CD4-positive, alpha-beta T cell (primary cell): ENCODE results near the gene KRTAP10-8. TPM values are rescaled to one million over a fixed set of nuclear protein-coding genes. Genes with fewer than 3 reads are reported as not detected.

ENCODE experiments used
- ATAC-seq: fragments of 200-7000 bp; cut with Tn5 transposase; one replicate; pipeline ENCODE4 v1.10.0; 2022; ENCODE audit warnings: mild to moderate bottlenecking; ENCODE audit not compliant: poor library complexity
- CTCF ChIA-PET: fragments of 350-600 bp; sonication (Branson Sonifier 250); formaldehyde crosslinking; loops from one replicate; lab custom pipeline; 2021; ENCODE audit warnings: antibody characterized with exemption, inconsistent platforms; lab: Charles Lee
- POLR2A ChIA-PET: fragments of 350-600 bp; sonication (Branson Sonifier 250); formaldehyde crosslinking; loops from one replicate; lab custom pipeline; 2021; ENCODE audit warnings: antibody characterized with exemption, inconsistent platforms; lab: Charles Lee
- DNase-seq, 14 experiments: peaks; one replicate each; pipeline ENCODE4 v3.0.0-alpha.2; 2013 to 2020; ENCODE audit warnings: mixed read lengths in 2 of 14
- H3K27ac ChIP-seq, 2 donors: one replicate each; pipeline versions ENCODE4 v1.5.1 to v1.7.0; 2013; ENCODE audit warnings: low read length in 2 of 2, low read depth in 1 of 2, mild to moderate bottlenecking in 1 of 2
- H3K27me3 ChIP-seq, 2 experiments: 1 replicate in 1 of 2; 2 replicates in 1 of 2; pipeline versions ENCODE4 v1.6.1 to v1.7.0; 2013; ENCODE audit warnings: low read length in 2 of 2, control low read depth in 1 of 2, mild to moderate bottlenecking in 1 of 2, moderate library complexity in 1 of 2; ENCODE audit not compliant: insufficient read depth in 2 of 2, control insufficient read depth in 1 of 2
- H3K36me3 ChIP-seq: one replicate; pipeline ENCODE4 v1.6.1; 2013; ENCODE audit warnings: low read length, control low read depth; ENCODE audit not compliant: insufficient read depth
- H3K4me1 ChIP-seq: one replicate; pipeline ENCODE4 v1.6.1; 2013; ENCODE audit warnings: low read length, control low read depth; ENCODE audit not compliant: insufficient read depth
- H3K4me3 ChIP-seq: one replicate; pipeline ENCODE4 v1.5.1; 2013; ENCODE audit warnings: mild to moderate bottlenecking, low read length, moderate library complexity
- H3K9me3 ChIP-seq, 2 experiments: 1 replicate in 1 of 2; 2 replicates in 1 of 2; pipeline versions ENCODE4 v1.6.1 to v1.7.0; 2013; ENCODE audit warnings: low read length in 2 of 2, mild to moderate bottlenecking in 2 of 2, control low read depth in 1 of 2, moderate library complexity in 1 of 2; ENCODE audit not compliant: control insufficient read depth in 1 of 2, insufficient read depth in 1 of 2
- H3K27ac Mint-ChIP-seq: one replicate; pipeline ENCODE4 v1.8.0; 2020; ENCODE audit warnings: mixed read lengths
- H3K27me3 Mint-ChIP-seq: one replicate; pipeline ENCODE4 v1.8.0; 2021; ENCODE audit warnings: mixed read lengths
- H3K36me3 Mint-ChIP-seq: one replicate; pipeline ENCODE4 v1.8.0; 2021; ENCODE audit warnings: low read depth, mixed read lengths
- H3K4me1 Mint-ChIP-seq: one replicate; pipeline ENCODE4 v1.8.0; 2021; ENCODE audit warnings: low read depth, mixed read lengths
- H3K4me3 Mint-ChIP-seq: one replicate; pipeline ENCODE4 v1.8.0; 2020; ENCODE audit warnings: mild to moderate bottlenecking, mixed read lengths
- H3K9me3 Mint-ChIP-seq: one replicate; pipeline ENCODE4 v1.8.0; 2020; ENCODE audit warnings: mixed read lengths
- intact Hi-C, 2 experiments: fragments of 100-400 bp; cut with DNase I in 1 of 2; cut with micrococcal nuclease in 1 of 2; formaldehyde crosslinking; loops; one replicate each; pipeline versions ENCODE4 v1.15.1 to v1.9.0; 2023 to 2025; cut with DNase I, micrococcal nuclease
- total RNA-seq, 174 experiments: library from RNA in 2 of 174; stranded (reverse) in 2 of 174; gene quantifications; one replicate each; pipeline ENCODE4 v1.2.3 and lab custom pipeline; 2021 to 2026
- TF ChIP-seq, protein P1 (sequence below): fragments of 200-600 bp; IDR thresholded peaks from one replicate; pipeline ENCODE4 v1.8.0; 2022; ENCODE audit warnings: antibody characterized with exemption, mild to moderate bottlenecking

The KRTAP10-8 gene
- total RNA-seq, 2 experiments from 2014 or later, result not detected

DNA sequence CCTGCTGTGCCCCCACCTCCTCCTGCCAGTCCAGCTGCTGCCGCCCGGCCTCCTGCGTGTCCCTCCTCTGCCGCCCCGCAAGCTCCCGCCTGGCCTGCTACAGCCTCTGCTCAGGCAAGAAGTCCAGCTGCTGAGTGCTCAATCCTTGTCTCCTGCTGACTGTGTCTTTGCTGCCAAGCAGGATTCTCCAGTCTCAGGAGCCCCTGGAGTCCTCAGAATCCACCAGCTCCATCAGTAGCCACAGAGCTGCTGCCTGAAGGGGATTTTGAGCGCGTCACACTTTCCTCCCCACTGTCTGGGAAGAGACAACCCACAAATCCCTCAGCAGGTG, 35.3 kb downstream of the KRTAP10-8 start:
- DNase-seq, result peak in 1 of 14 experiments; percentile 3
- Histone ChIP-seq H3K4me3 (no peak overlapping the region), H3K4me1 (no peaks in the 10 kb centered on the region), H3K36me3 (no peaks in the 10 kb centered on the region), H3K27ac (no peak overlapping the region), H3K9me3 (peaks cover 13 to 14% of the 10 kb centered on the region in 2 experiments), H3K27me3 (no peaks in the 10 kb centered on the region)
- intact Hi-C loops, result no loop called here
- Mint-ChIP-seq H3K9me3 (peaks cover 8% of the 10 kb centered on the region), H3K36me3 (peaks cover 5% of the 10 kb centered on the region), H3K4me3 (no peak overlapping the region), H3K27ac (no peak overlapping the region), H3K27me3 (no peaks in the 10 kb centered on the region), H3K4me1 (no peaks in the 10 kb centered on the region)
- CTCF ChIA-PET, result no interaction called here
- ATAC-seq, result no peak
- TF ChIP-seq, protein P1, sequence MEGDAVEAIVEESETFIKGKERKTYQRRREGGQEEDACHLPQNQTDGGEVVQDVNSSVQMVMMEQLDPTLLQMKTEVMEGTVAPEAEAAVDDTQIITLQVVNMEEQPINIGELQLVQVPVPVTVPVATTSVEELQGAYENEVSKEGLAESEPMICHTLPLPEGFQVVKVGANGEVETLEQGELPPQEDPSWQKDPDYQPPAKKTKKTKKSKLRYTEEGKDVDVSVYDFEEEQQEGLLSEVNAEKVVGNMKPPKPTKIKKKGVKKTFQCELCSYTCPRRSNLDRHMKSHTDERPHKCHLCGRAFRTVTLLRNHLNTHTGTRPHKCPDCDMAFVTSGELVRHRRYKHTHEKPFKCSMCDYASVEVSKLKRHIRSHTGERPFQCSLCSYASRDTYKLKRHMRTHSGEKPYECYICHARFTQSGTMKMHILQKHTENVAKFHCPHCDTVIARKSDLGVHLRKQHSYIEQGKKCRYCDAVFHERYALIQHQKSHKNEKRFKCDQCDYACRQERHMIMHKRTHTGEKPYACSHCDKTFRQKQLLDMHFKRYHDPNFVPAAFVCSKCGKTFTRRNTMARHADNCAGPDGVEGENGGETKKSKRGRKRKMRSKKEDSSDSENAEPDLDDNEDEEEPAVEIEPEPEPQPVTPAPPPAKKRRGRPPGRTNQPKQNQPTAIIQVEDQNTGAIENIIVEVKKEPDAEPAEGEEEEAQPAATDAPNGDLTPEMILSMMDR, result no peak
- POLR2A ChIA-PET, result interaction anchor here (1.2 kb wide), 1 partner anchor 10 kb away, joined by 6 read pairs; the partner anchor contains the start of gene KRTAP12-3

DNA sequence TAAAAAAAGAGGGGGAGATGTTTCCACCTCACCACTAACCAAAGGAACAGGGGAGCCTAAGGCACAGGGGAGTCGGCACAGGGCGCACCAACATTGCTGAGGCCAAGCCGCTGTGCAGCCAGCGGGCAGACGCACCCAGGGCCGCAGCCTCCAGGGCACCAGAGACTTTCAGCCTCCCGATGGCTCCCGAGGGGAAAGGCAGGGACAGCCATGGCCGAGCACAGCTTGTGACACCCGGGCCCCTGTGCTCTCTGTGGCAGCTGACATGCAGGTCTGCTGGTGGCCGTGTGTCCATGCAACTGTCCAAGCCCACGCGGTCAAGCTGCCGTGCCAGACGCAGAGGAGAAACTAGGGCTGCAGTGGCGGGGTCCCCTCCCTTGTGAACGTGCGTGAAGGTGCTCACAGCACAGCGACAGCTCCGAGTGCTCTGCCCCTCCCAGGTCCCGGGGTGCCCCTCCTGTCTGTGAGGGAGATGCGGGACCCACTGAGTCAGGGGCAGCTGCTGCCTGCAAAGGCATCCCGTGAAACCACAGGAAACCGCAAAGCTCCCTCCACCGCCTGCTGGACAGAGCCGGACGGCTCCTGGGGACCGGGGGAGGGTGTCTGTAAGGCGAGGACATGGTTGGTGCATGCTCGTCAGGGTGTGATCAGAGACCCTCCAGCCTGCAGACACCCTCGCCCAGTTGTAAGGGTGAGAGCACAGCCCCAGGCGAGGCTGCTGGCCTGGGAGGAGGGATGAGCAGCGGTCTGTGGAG, 36.9 kb downstream of the KRTAP10-8 start:
- no peak overlapping the region for H3K4me3 ChIP-seq
- H3K27me3 ChIP-seq, result no peaks in the 10 kb centered on the region
- H3K27ac Mint-ChIP-seq, result no peak overlapping the region
- H3K4me3 Mint-ChIP-seq, result no peak overlapping the region
- CTCF ChIA-PET, result no interaction called here
- ATAC-seq (no peak), DNase-seq (peak in 1 of 14 experiments; percentile 6)
- H3K9me3 Mint-ChIP-seq, result peaks cover 4% of the 10 kb centered on the region
- peaks cover 5% of the 10 kb centered on the region for H3K4me1 ChIP-seq
- peaks cover 14 to 19% of the 10 kb centered on the region in 2 experiments for H3K9me3 ChIP-seq
- H3K4me1 Mint-ChIP-seq, result peaks cover 6% of the 10 kb centered on the region
- POLR2A ChIA-PET, result no interaction called here
- no peaks in the 10 kb centered on the region for H3K36me3 ChIP-seq
- H3K27me3 Mint-ChIP-seq, result no peaks in the 10 kb centered on the region
- no peak overlapping the region for H3K27ac ChIP-seq
- intact Hi-C loops, result no loop called here
- TF ChIP-seq, protein P1, result no peak
- H3K36me3 Mint-ChIP-seq, result peaks cover 2% of the 10 kb centered on the region

DNA sequence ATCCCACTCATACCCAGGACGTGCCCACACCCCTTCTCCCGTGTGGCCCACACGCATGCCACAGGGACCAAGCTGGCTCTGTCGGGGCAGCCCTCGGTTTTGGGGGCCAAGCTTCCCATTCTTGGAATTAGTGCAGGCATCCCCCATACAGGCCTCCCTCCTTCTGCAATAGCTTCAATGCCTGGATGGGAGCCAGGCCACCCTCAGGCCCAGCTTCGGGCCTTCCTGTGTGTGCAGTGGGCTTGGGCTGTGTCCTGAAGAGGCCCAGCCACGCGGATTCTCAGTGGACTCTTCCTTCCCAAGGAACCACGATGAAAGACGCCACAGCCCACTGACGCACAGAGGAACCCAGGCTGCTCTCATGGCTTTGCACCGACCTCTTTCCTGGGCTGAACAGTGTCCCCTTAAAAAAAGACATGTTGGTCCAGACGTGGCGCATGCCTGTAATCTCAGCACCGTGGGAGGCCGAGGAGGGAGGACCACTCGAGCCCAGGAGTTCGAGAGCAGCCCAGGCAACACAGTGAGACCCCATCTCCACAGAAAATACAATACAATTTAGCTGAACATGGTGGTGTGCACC, 37.7 kb downstream of the KRTAP10-8 start:
- Mint-ChIP-seq H3K36me3 (peaks cover 8% of the 10 kb centered on the region), H3K4me3 (no peak overlapping the region), H3K4me1 (peaks cover 15% of the 10 kb centered on the region), H3K27me3 (no peaks in the 10 kb centered on the region), H3K27ac (no peak overlapping the region), H3K9me3 (peaks cover 8% of the 10 kb centered on the region)
- Histone ChIP-seq H3K27me3 (no peaks in the 10 kb centered on the region), H3K27ac (no peak overlapping the region), H3K4me1 (peaks cover 14% of the 10 kb centered on the region), H3K36me3 (no peaks in the 10 kb centered on the region), H3K9me3 (peaks cover 5 to 25% of the 10 kb centered on the region in 2 experiments), H3K4me3 (no peak overlapping the region)
- ATAC-seq (no peak), DNase-seq (peak in 1 of 14 experiments; percentile 5)
- TF ChIP-seq, protein P1, result no peak
- CTCF ChIA-PET, result no interaction called here
- intact Hi-C loops, result loop anchor here in 1 of 2 experiments (5.0 kb wide), 1 partner anchor 32 kb away; no protein-coding TSS in a partner anchor
- POLR2A ChIA-PET, result no interaction called here
